CD14-positive monocyte (primary cell): ENCODE results near the gene FREM1. TPM values are rescaled to one million over a fixed set of nuclear protein-coding genes. Genes with fewer than 3 reads are reported as not detected.

Experiments used
- DNase-seq, 3 donors: peaks; one replicate each; pipeline ENCODE4 v3.0.0-alpha.2; 2011 to 2022
- H2AFZ ChIP-seq: 2 replicates; pipeline ENCODE4 v1.6.0; 2012; ENCODE audit warnings: mild to moderate bottlenecking, low read depth, low read length, inconsistent platforms; ENCODE audit not compliant: insufficient read depth, poor library complexity, severe bottlenecking
- H3K27ac ChIP-seq, 2 donors: 1 replicate in 1 of 2; 2 replicates in 1 of 2; pipeline ENCODE4 v1.5.1; 2012 to 2013; ENCODE audit warnings: low read length in 2 of 2, control low read depth in 1 of 2, inconsistent platforms in 1 of 2, low read depth in 1 of 2, mild to moderate bottlenecking in 1 of 2
- H3K27me3 ChIP-seq, 2 donors: one replicate each; pipeline versions ENCODE4 v1.6.0 to v1.6.1; 2011 to 2013; ENCODE audit warnings: low read length in 2 of 2; ENCODE audit not compliant: control insufficient read depth in 2 of 2, insufficient read depth in 2 of 2
- H3K36me3 ChIP-seq, 2 donors: replicated peaks in 1 of 2; 1 replicate in 1 of 2; 2 replicates in 1 of 2; pipeline versions ENCODE4 v1.5.1 to v1.6.1; 2012 to 2013; ENCODE audit warnings: low read length in 2 of 2, control low read depth in 1 of 2, inconsistent platforms in 1 of 2, mild to moderate bottlenecking in 1 of 2; ENCODE audit not compliant: insufficient read depth in 2 of 2, control insufficient read depth in 1 of 2
- H3K4me1 ChIP-seq, 2 donors: 1 replicate in 1 of 2; 2 replicates in 1 of 2; pipeline versions ENCODE4 v1.5.1 to v1.6.1; 2012 to 2013; ENCODE audit warnings: low read length in 2 of 2, control low read depth in 1 of 2, inconsistent platforms in 1 of 2, mild to moderate bottlenecking in 1 of 2, moderate library complexity in 1 of 2; ENCODE audit not compliant: insufficient read depth in 2 of 2, control insufficient read depth in 1 of 2
- H3K4me2 ChIP-seq: replicated peaks from 2 replicates; pipeline ENCODE3; 2012; ENCODE audit warnings: low read length, moderate library complexity, mild to moderate bottlenecking; ENCODE audit not compliant: poor library complexity, severe bottlenecking; ENCODE audit errors: extremely low read depth
- H3K4me3 ChIP-seq, 3 experiments: fragments of 200-600 bp in 1 of 3; sonication (generic) in 1 of 3; replicated peaks in 1 of 3; 1 replicate in 2 of 3; 2 replicates in 1 of 3; pipeline ENCODE4 v1.5.1; 2011 to 2013; ENCODE audit warnings: low read length in 3 of 3, mild to moderate bottlenecking in 3 of 3, control low read depth in 2 of 3, low read depth in 2 of 3, inconsistent platforms in 1 of 3, moderate library complexity in 1 of 3
- H3K79me2 ChIP-seq: 2 replicates; pipeline ENCODE4 v1.6.0; 2012; ENCODE audit warnings: mild to moderate bottlenecking, control low read depth, inconsistent platforms, low read length, moderate library complexity; ENCODE audit not compliant: insufficient read depth
- H3K9ac ChIP-seq: 2 replicates; pipeline ENCODE4 v1.6.0; 2017; ENCODE audit warnings: low read length, mild to moderate bottlenecking; ENCODE audit not compliant: insufficient read depth, poor library complexity, severe bottlenecking
- H3K9me3 ChIP-seq, 2 donors: replicated peaks in 1 of 2; 1 replicate in 1 of 2; 2 replicates in 1 of 2; pipeline versions ENCODE4 v1.5.1 to v1.6.1; 2012 to 2013; ENCODE audit warnings: low read length in 2 of 2, control low read depth in 1 of 2; ENCODE audit not compliant: control insufficient read depth in 1 of 2, insufficient read depth in 1 of 2
- H4K20me1 ChIP-seq: 2 replicates; pipeline ENCODE4 v1.6.0; 2012; ENCODE audit warnings: mild to moderate bottlenecking, low read length, control low read depth, moderate library complexity; ENCODE audit not compliant: insufficient read depth
- H3K27ac Mint-ChIP-seq, 7 donors: one replicate each; pipeline ENCODE4 v1.8.0; 2020; ENCODE audit warnings: mild to moderate bottlenecking in 7 of 7, mixed read lengths in 7 of 7, moderate library complexity in 6 of 7, inconsistent platforms in 2 of 7
- H3K27me3 Mint-ChIP-seq, 3 donors: one replicate each; pipeline ENCODE4 v1.8.0; 2021 to 2022; ENCODE audit warnings: low read depth in 3 of 3, mild to moderate bottlenecking in 3 of 3, mixed read lengths in 3 of 3, moderate library complexity in 3 of 3, inconsistent platforms in 1 of 3
- H3K36me3 Mint-ChIP-seq, 2 donors: one replicate each; pipeline ENCODE4 v1.8.0; 2020; ENCODE audit warnings: mixed read lengths in 2 of 2, inconsistent platforms in 1 of 2, mild to moderate bottlenecking in 1 of 2
- H3K4me1 Mint-ChIP-seq: one replicate; pipeline ENCODE4 v1.8.0; 2020; ENCODE audit warnings: mild to moderate bottlenecking, mixed read lengths
- H3K4me3 Mint-ChIP-seq, 2 donors: one replicate each; pipeline ENCODE4 v1.8.0; 2020; ENCODE audit warnings: mild to moderate bottlenecking in 2 of 2, mixed read lengths in 2 of 2, moderate library complexity in 1 of 2
- H3K9me3 Mint-ChIP-seq, 7 donors: one replicate each; pipeline ENCODE4 v1.8.0; 2020 to 2022; ENCODE audit warnings: mixed read lengths in 7 of 7, mild to moderate bottlenecking in 6 of 7, moderate library complexity in 6 of 7, inconsistent platforms in 2 of 7
- CTCF ChIP-seq: fragments of 200-600 bp; IDR thresholded peaks from one replicate; pipeline ENCODE4 v1.8.0; 2022; ENCODE audit warnings: antibody characterized with exemption, mild to moderate bottlenecking
- WGBS: methylation state at CpG from one replicate; pipeline ENCODE4 v1.1.5; 2013; ENCODE audit warnings: missing lambda C conversion rate; ENCODE audit not compliant: insufficient coverage; 5-methylcytosine and 5-hydroxymethylcytosine counted together
- intact Hi-C, 2 donors: fragments of 100-400 bp; cut with micrococcal nuclease; formaldehyde crosslinking; loops; one replicate each; pipeline versions ENCODE4 v1.15.0 to v1.15.1; 2023
- polyA plus RNA-seq, 3 donors: library from polyadenylated mRNA; depleted of rRNA in 1 of 3; unstranded in 2 of 3; stranded (reverse) in 1 of 3; fragments of 300-500 nt in 2 of 3; fragments of >200 nt in 1 of 3; fragmentation: Illumina TruSeq in 2 of 3; gene quantifications; 1 replicate in 2 of 3; 2 replicates in 1 of 3; pipeline ENCODE4 v1.2.3, GENCODE V29; 2012 to 2021

Gene FREM1
- polyA plus RNA-seq, 3 donors: not detected

DNA sequence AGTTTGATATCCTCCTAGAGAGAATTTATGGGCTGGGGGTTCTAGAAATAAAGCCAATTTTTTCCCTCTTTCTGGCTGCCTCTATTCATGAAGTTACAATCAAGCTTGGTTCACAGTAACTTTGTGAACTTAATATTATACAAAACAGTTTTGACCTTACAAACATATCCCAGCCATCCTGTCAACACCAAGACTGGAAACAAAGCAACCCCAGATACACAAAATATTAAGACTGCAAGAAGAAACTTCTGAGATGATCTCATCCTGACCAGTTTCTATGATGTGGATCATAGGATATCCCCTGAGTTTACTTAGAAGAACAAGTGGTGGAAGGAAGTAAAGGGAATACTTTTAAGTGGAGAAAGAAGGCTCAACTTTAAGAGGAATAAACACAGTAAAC lies 159.4 kb downstream of the FREM1 start:
- Histone ChIP-seq H3K79me2 (no peaks in the 10 kb centered on the region), H4K20me1 (no peaks in the 10 kb centered on the region), H3K9ac (no peak overlapping the region), H3K36me3 (no peaks in the 10 kb centered on the region), H3K27me3 (no peaks in the 10 kb centered on the region), H3K4me1 (no peaks in the 10 kb centered on the region), H3K4me2 (no peak overlapping the region), H2AFZ (no peak overlapping the region), H3K27ac (no peak overlapping the region), H3K4me3 (no peak overlapping the region), H3K9me3 (no peaks in the 10 kb centered on the region)
- no peak for TF ChIP-seq CTCF
- Mint-ChIP-seq H3K9me3 (peaks cover 0 to 3% (median 2%) of the 10 kb centered on the region in 7 donors), H3K4me1 (no peaks in the 10 kb centered on the region), H3K4me3 (no peak overlapping the region), H3K27ac (no peak overlapping the region), H3K36me3 (no peaks in the 10 kb centered on the region), H3K27me3 (peaks cover 0 to 3% (median 0%) of the 10 kb centered on the region in 3 donors)
- intact Hi-C loops: no loop called here
- DNase-seq: no peak

GRCh38 chr9:14749741-14750211 lies 160.5 kb downstream of the FREM1 start:
- no peaks in the 10 kb centered on the region for H3K36me3 Mint-ChIP-seq
- intact Hi-C loops: no loop called here
- TF ChIP-seq CTCF: no peak
- WGBS: 87% methylated on average over 8 of the region's 9 CpGs
- Histone ChIP-seq H3K9me3 (no peaks in the 10 kb centered on the region), H3K27me3 (no peaks in the 10 kb centered on the region), H3K9ac (no peak overlapping the region), H3K4me2 (no peak overlapping the region), H3K4me3 (no peak overlapping the region), H3K36me3 (no peaks in the 10 kb centered on the region), H3K27ac (no peak overlapping the region), H4K20me1 (no peaks in the 10 kb centered on the region), H3K79me2 (no peaks in the 10 kb centered on the region), H2AFZ (no peak overlapping the region), H3K4me1 (no peaks in the 10 kb centered on the region)
- peaks cover 0 to 3% (median 0%) of the 10 kb centered on the region in 3 donors for H3K27me3 Mint-ChIP-seq
- no peak for DNase-seq
- H3K4me3 Mint-ChIP-seq: no peak overlapping the region
- H3K9me3 Mint-ChIP-seq: peaks cover 0 to 3% (median 2%) of the 10 kb centered on the region in 7 donors
- H3K4me1 Mint-ChIP-seq: no peaks in the 10 kb centered on the region
- no peak overlapping the region for H3K27ac Mint-ChIP-seq
